Epithelial cell of esophagus (primary cell): ENCODE measurements around the gene DEPDC4.
"Not testable (repeated sequence)": the region's sequence is repeated elsewhere in the genome, so short reads cannot be mapped to it uniquely, and the experiment has no call there.

ENCODE experiments used
- DNase-seq: peaks from one replicate; pipeline ENCODE4 v3.0.0; 2010; ENCODE audit warnings: low read depth
- H3K4me3 ChIP-seq: 2 replicates; pipeline ENCODE4 v1.5.1; 2011; ENCODE audit warnings: mild to moderate bottlenecking, low read length, control low read depth
- CTCF ChIP-seq: IDR thresholded peaks from 2 replicates; pipeline ENCODE4 v1.5.1; 2011; ENCODE audit warnings: low read depth, mild to moderate bottlenecking, low read length, control low read depth, inconsistent platforms; ENCODE audit not compliant: insufficient read depth; ENCODE audit errors: missing control alignments

Gene DEPDC4

GRCh38 chr12:100293017-100293416 is 26.1 kb upstream of the DEPDC4 start:
- no peak overlapping the region for H3K4me3 ChIP-seq
- DNase-seq, result peak; percentile 19
- TF ChIP-seq CTCF, result no peak

DNA sequence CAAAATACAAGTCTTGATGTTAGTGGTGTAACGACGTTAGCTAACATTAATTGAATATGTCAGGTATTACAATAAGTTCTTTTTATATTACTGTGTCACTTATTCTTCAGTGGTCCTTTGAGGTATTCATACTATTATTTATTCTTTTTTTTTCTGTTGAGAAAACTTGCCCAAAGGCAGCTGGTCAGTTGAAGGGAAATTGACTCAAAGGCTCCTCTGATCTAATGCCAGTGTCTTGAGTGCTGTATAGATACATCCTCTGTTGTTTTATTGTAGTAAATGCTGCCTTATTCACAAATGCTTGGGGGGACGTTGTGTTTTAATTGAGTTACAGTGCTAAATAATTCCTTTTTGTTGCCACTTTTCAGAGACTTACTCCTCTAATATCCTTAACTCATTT is 23.1 kb upstream of the DEPDC4 start:
- DNase-seq, result no peak
- H3K4me3 ChIP-seq, result no peak overlapping the region
- TF ChIP-seq CTCF, result no peak

GRCh38 chr12:100289038-100289437 is 22.2 kb upstream of the DEPDC4 start:
- no peak for TF ChIP-seq CTCF
- DNase-seq, result no peak

GRCh38 chr12:100284556-100284955 is 17.7 kb upstream of the DEPDC4 start:
- not testable (repeated sequence) for H3K4me3 ChIP-seq

More at GRCh38 chr12:100289038-100289437, 22.2 kb upstream of the DEPDC4 start:
- H3K4me3 ChIP-seq, result no peak overlapping the region

DNA sequence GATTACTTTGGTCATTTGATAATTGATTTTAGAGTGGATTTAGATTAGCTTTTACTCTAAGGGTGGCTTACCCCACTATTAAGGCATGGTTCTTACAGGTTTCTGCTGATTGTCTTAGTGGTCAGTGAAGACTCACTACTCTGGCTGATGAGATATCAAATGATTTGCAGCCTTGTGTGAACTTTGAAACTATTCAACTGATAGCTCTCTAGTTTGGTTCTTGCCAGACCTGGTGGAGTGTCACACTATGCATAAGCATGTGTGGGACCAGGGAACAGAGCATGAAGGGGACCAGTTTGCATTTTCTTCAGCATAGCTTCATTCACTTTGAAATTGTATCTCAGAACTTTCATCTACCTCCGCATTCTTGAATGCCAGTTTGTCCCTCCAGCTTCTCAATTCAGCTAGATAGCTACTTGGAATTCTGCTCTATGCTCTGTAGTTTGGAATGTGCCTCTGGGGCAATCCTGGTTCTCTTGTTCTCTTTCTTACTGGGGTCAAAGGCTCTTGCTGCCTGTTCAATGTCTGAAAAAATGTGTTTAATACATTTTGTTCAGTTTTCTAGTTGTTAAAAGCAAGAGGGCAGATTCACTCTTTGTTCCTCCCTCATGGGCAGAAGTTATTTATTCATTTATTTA is 12.8 kb upstream of the DEPDC4 start:
- DNase-seq, result no peak
- no peak overlapping the region for H3K4me3 ChIP-seq
- TF ChIP-seq CTCF, result no peak

More at GRCh38 chr12:100284556-100284955, 17.7 kb upstream of the DEPDC4 start:
- DNase-seq, result not testable (repeated sequence)

- no peak overlapping the region for H3K4me3 ChIP-seq
- DNase-seq, result no peak
- no peak for TF ChIP-seq CTCF
These were observed 12.3 kb upstream of the DEPDC4 start for GRCh38 chr12:100279159-100279558.

GRCh38 chr12:100274291-100274690 is 7.4 kb upstream of the DEPDC4 start:
- H3K4me3 ChIP-seq, result no peak overlapping the region
- no peak for TF ChIP-seq CTCF
- no peak for DNase-seq

- no peak for DNase-seq
- no peak overlapping the region for H3K4me3 ChIP-seq
- no peak for TF ChIP-seq CTCF
These were observed 6.9 kb upstream of the DEPDC4 start for GRCh38 chr12:100273782-100274181.
